Measurements from ENCODE around the gene MYOG. TPM values are rescaled to one million over a fixed set of nuclear protein-coding genes. Genes with fewer than 3 reads are reported as not detected.

The MYOG gene
- total and polyA plus RNA-seq, 10 of the 15 experiments (the other 5 are each of a cell fraction or from before 2014, with no cell fraction given), result not detected

- H3K9me3 ChIP-seq (replicated peaks; ENCODE audit: control insufficient read depth, insufficient read depth, low read length), result no peaks in the 10 kb centered on the region
- H3K36me3 ChIP-seq (ENCODE audit: control insufficient read depth in 2 of 2, insufficient read depth in 2 of 2, low read length in 1 of 2), result no peaks in the 10 kb centered on the region; a peak in 1 of 4 replicates
- H3K4me1 ChIP-seq (ENCODE audit: control insufficient read depth, insufficient read depth, low read length), result peaks cover 11% of the 10 kb centered on the region
- BruUV-seq (replicated peaks), result no TSS peak
- intact Hi-C loops (cut with micrococcal nuclease; ENCODE audit: unreplicated experiment) (loop anchor here (10.0 kb wide), 1 partner anchor 299 kb away; no protein-coding TSS in a partner anchor), in situ Hi-C loops (cut with MboI) (loop anchor here (5.0 kb wide), 1 partner anchor 181 kb away; no protein-coding TSS in a partner anchor)
- DNase-seq (ENCODE audit: low read depth, low spot score), result no peak
- H4K20me1 ChIP-seq (ENCODE audit: control insufficient read depth, insufficient read depth), result peaks cover 6% of the 10 kb centered on the region
- FAIRE-seq, result no peak
- POLR2A ChIA-PET, result interaction anchor here (1.4 to 1.7 kb wide), 2 partner anchors 8 to 14 kb away, joined by 5 to 8 read pairs; no protein-coding TSS in a partner anchor
- H3K79me2 ChIP-seq (ENCODE audit: control insufficient read depth, insufficient read depth, low read length), result no peaks in the 10 kb centered on the region
- TF ChIP-seq TCF12 (IDR thresholded peaks at IDR 0.05; ENCODE audit: low read depth, low read length), result 0 out of 2 replicates have a peak, but pooled peaks have one; percentile 36
- TF ChIP-seq CUX1 (IDR thresholded peaks at IDR 0.05; ENCODE audit: insufficient replicate concordance, low read depth, low read length), result no peak
- TF ChIP-seq BCL11A (IDR thresholded peaks at IDR 0.05; ENCODE audit: low read depth, low read length), result no peak
- peak; percentile 45; the same call in 1 of the 2 replicates for TF ChIP-seq RUNX3 (IDR thresholded peaks at IDR 0.05; ENCODE audit: low read length)
- H3K9ac ChIP-seq (ENCODE audit: control insufficient read depth, insufficient read depth, low read length), result no peak overlapping the region
- no peak overlapping the region for H3K27ac ChIP-seq (ENCODE audit: control insufficient read depth, insufficient read depth)
- no peak overlapping the region for H3K4me3 ChIP-seq
- CTCF ChIA-PET, result interaction anchor here (0.8 to 9.7 kb wide), 8 partner anchors 8 to 302 kb away, joined by 3 to 127 read pairs (median 4); partner anchors contain the start of gene PPFIA4
- RAD21 ChIA-PET (ENCODE audit: unreplicated experiment), result interaction anchor here (0.7 to 1.1 kb wide), 3 partner anchors 11 to 375 kb away, joined by 3 read pairs; no protein-coding TSS in a partner anchor
- 20% methylated on average over 4 of the region's 4 CpGs for WGBS (ENCODE audit: insufficient coverage, insufficient replicate concordance, low lambda C conversion rate, missing lambda C conversion rate)
- no peak overlapping the region for H2AFZ ChIP-seq (ENCODE audit: control insufficient read depth, low read depth, low read length)
- SMC1A ChIA-PET (ENCODE audit: uncharacterized antibody, unreplicated experiment), result interaction anchor here (1.1 kb wide), 1 partner anchor 231 kb away, joined by 3 read pairs; no protein-coding TSS in a partner anchor
- H3K27me3 ChIP-seq (replicated peaks in 1 of 2; ENCODE audit: control insufficient read depth in 2 of 2, insufficient read depth in 2 of 2, low read length in 1 of 2), result no peaks in the 10 kb centered on the region
- ATAC-seq, result no peak
- H3K4me2 ChIP-seq (ENCODE audit: control insufficient read depth, insufficient read depth), result no peak overlapping the region
Observed at GRCh38 chr1:203036135-203036534, 49.7 kb downstream of the MYOG start.
